Measurements from ENCODE around the gene EBF4.

The EBF4 gene

GRCh38 chr20:2692036-2692885 is at the start of gene EBF4:
EBF4 (plus strand) TSS chr20:2692780; CDS start chr20:2693646, 866 bp downstream.
- FAIRE-seq (no peak), DNase-seq (ENCODE audit: insufficient read length, low spot score) (peak; percentile 74)

- no peak for DNase-seq (ENCODE audit: insufficient read length, low spot score)
- no peak for FAIRE-seq
Measured at GRCh38 chr20:2643708-2644107, 48.9 kb upstream of the EBF4 start.

- DNase-seq (ENCODE audit: insufficient read length, low spot score), result peak; percentile 87
- peak; percentile 68 for FAIRE-seq
Measured at GRCh38 chr20:2651772-2652723, 40.5 kb upstream of the EBF4 start, which contains the start of gene NOP56. NOP56 (plus strand) TSS chr20:2652632; CDS start chr20:2652661, 29 bp downstream.

GRCh38 chr20:2652724-2653555 is 39.6 kb upstream of the EBF4 start:
- FAIRE-seq, result peak; percentile 44
- DNase-seq (ENCODE audit: insufficient read length, low spot score), result no peak

- no peak for FAIRE-seq
Measured at GRCh38 chr20:2653556-2654383, 38.8 kb upstream of the EBF4 start.

GRCh38 chr20:2654384-2654822 is 38.2 kb upstream of the EBF4 start:
- DNase-seq (ENCODE audit: insufficient read length, low spot score) (no peak), FAIRE-seq (no peak)

More at GRCh38 chr20:2653556-2654383, 38.8 kb upstream of the EBF4 start:
- DNase-seq (ENCODE audit: insufficient read length, low spot score), result no peak

- no peak for FAIRE-seq
- DNase-seq (ENCODE audit: insufficient read length, low spot score), result no peak
Measured at GRCh38 chr20:2654831-2655230, 37.7 kb upstream of the EBF4 start.

- DNase-seq (ENCODE audit: insufficient read length, low spot score), result no peak
- no peak for FAIRE-seq
Measured at GRCh38 chr20:2655331-2656116, 37.1 kb upstream of the EBF4 start.

GRCh38 chr20:2656471-2657117 is 36.0 kb upstream of the EBF4 start:
- no peak for FAIRE-seq

GRCh38 chr20:2657241-2657640 is 35.3 kb upstream of the EBF4 start:
- DNase-seq (ENCODE audit: insufficient read length, low spot score) (no peak), FAIRE-seq (no peak)

More at GRCh38 chr20:2656471-2657117, 36.0 kb upstream of the EBF4 start:
- DNase-seq (ENCODE audit: insufficient read length, low spot score), result no peak

- DNase-seq (ENCODE audit: insufficient read length, low spot score) (no peak), FAIRE-seq (no peak)
Measured at GRCh38 chr20:2657674-2658073, 34.9 kb upstream of the EBF4 start.

- DNase-seq (ENCODE audit: insufficient read length, low spot score) (no peak), FAIRE-seq (peak; percentile 16)
Measured at GRCh38 chr20:2658414-2659354, 33.9 kb upstream of the EBF4 start.

GRCh38 chr20:2659547-2659946 is 33.0 kb upstream of the EBF4 start:
- no peak for FAIRE-seq
- no peak for DNase-seq (ENCODE audit: insufficient read length, low spot score)

GRCh38 chr20:2663364-2663886 is 29.2 kb upstream of the EBF4 start:
- no peak for DNase-seq (ENCODE audit: insufficient read length, low spot score)
- peak; percentile 79 for FAIRE-seq

GRCh38 chr20:2663887-2664719 is 28.5 kb upstream of the EBF4 start, which contains the start of gene IDH3B:
IDH3B (minus strand) TSS chr20:2664216; CDS start chr20:2664188, 28 bp downstream.
- DNase-seq (ENCODE audit: insufficient read length, low spot score) (peak; percentile 90), FAIRE-seq (peak; percentile 84)

GRCh38 chr20:2671977-2672376 is 20.6 kb upstream of the EBF4 start:
- FAIRE-seq, result no peak

More at GRCh38 chr20:2671977-2672376, 20.6 kb upstream of the EBF4 start:
- no peak for DNase-seq (ENCODE audit: insufficient read length, low spot score)
